Dermis microvascular lymphatic vessel endothelial cell (primary cell): Measurements from ENCODE around the gene CTRL. TPM values are rescaled to one million over a fixed set of nuclear protein-coding genes. Genes with fewer than 3 reads are reported as not detected.

Experiments used
- DNase-seq, 2 donors: peaks; one replicate each; pipeline versions ENCODE4 v3.0.0 to v3.0.0-alpha.2; 2010; ENCODE audit warnings: low read depth in 2 of 2
- total RNA-seq: library from RNA; depleted of rRNA; stranded (reverse); fragments of >200 nt; gene quantifications from 2 replicates; pipeline ENCODE4 v1.2.1, GENCODE V29; 2014

Gene CTRL
- total RNA-seq, 1 donor from 2014 or later: 0.26 TPM

DNA sequence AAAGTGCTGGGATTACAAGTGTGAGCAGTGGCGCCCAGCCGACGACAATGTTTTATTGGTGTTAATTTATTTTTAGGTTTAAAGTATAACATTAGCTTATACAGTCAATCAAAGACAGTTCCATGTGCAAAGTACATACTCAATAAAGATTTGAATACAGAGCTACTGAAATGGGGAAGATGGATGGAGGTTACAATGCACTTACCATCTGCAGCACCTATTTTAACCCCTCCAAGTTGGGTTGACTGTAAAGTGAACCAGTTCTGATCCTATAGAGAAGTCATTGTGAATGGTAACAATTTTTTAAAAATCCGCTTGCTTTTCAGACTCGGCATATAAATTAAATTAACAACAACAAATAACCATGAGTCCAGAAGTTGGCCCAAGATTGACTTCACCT, 39.3 kb downstream of the CTRL start:
- no peak for DNase-seq

- no peak for DNase-seq
These were observed 43.3 kb downstream of the CTRL start for GRCh38 chr16:67888331-67888730.

DNA sequence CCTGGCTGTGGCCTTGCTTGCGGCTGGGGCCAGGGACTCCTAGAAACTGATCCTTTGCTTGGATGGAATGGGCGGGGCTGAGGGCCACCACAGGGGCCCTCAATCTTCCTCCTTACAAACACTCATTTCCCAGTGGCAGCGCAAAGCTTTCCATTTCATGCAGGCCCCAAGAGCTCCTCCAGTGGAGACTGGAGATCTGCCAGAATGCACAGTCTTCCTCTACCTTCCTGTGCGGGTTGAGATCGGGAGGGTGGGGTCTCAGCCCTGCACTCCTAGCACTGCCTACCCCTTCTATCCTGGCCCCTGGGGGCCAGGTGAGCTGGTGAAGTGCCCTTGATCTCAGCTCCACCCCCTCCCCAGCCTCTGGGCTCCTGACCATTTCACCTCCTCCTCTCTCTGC, 45.3 kb downstream of the CTRL start:
- no peak for DNase-seq

- DNase-seq: no peak
These were observed 45.7 kb downstream of the CTRL start for GRCh38 chr16:67885976-67886375.

GRCh38 chr16:67885545-67885944, 46.1 kb downstream of the CTRL start:
- DNase-seq: no peak

GRCh38 chr16:67884684-67885083, 47.0 kb downstream of the CTRL start, which contains the start of gene NRN1L:
TSS of gene NRN1L (plus strand) at chr16:67884885. CDS start at chr16:67884904, 19 bp downstream.
- peak; percentile 68 to 83 for DNase-seq

DNA sequence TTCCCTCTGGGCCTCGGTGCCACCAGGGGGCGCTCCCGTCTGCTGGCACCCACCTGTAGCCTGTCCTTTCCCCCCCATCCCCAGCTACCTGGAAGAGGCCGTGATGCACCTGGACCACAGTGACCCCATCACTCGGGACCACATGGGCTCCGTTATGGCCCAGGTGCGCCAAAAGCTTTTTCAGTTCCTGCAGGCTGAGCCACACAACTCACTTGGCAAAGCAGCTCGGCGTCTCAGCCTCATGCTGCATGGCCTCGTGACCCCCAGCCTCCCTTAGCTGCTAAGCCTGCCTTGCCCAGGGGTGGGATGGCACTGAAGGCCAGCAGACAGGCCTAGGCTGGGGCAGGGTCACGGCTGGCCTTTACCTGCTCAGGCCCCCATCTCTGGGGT, 47.8 kb downstream of the CTRL start:
- DNase-seq: peak in 1 of 2 donors; percentile 68

GRCh38 chr16:67883146-67883871, 48.4 kb downstream of the CTRL start:
- no peak for DNase-seq

- DNase-seq: peak in 1 of 2 donors; percentile 33
These were observed 49.1 kb downstream of the CTRL start for GRCh38 chr16:67882374-67883145.

GRCh38 chr16:67881621-67882161, 50.0 kb downstream of the CTRL start:
- DNase-seq: no peak

GRCh38 chr16:67880584-67880983, 51.1 kb downstream of the CTRL start:
- no peak for DNase-seq

- DNase-seq: no peak
These were observed 51.7 kb downstream of the CTRL start for GRCh38 chr16:67879936-67880335.

Other genes starting within 250 kb of the CTRL start
- 49.2 and 78.0 TPM in 2 replicates for gene GFOD2, start 212.5 kb downstream of the CTRL start, total RNA-seq
- gene RANBP10, start 125.3 kb downstream of the CTRL start, total RNA-seq: 5.0 and 11.4 TPM in 2 replicates
- gene TSNAXIP1, start 125.0 kb downstream of the CTRL start, total RNA-seq: 0.26 and 0.51 TPM in 2 replicates
- 30.2 and 40.0 TPM in 2 replicates for gene THAP11, start 89.5 kb downstream of the CTRL start, total RNA-seq
- gene NUTF2, start 84.9 kb downstream of the CTRL start, total RNA-seq: 214 and 283 TPM in 2 replicates
- gene CENPT, start 84.2 kb downstream of the CTRL start, total RNA-seq: 14.5 and 20.0 TPM in 2 replicates
- 52.2 and 64.1 TPM in 2 replicates for gene EDC4, start 58.8 kb downstream of the CTRL start, total RNA-seq
- 0.13 TPM in 2 replicates for gene NRN1L, start 47.0 kb downstream of the CTRL start, total RNA-seq
- gene PSKH1, start 38.6 kb downstream of the CTRL start, total RNA-seq: 8.7 and 17.6 TPM in 2 replicates
- 76.5 and 89.4 TPM in 2 replicates for gene PSMB10, start 5.0 kb upstream of the CTRL start, total RNA-seq
- 1.8 and 5.7 TPM in 2 replicates for gene LCAT, start 12.3 kb upstream of the CTRL start, total RNA-seq
- 46.7 and 97.0 TPM in 2 replicates for gene SLC12A4, start 36.8 kb upstream of the CTRL start, total RNA-seq
- gene DPEP3, start 48.6 kb upstream of the CTRL start, total RNA-seq: 0.13 TPM in 1 of 2 replicates, not detected in the other
- gene DPEP2, start 67.6 kb upstream of the CTRL start, total RNA-seq: 4.1 and 25.5 TPM in 2 replicates
- gene DPEP2NB, start 84.0 kb upstream of the CTRL start, total RNA-seq: not detected in 2 replicates
- 14.5 and 27.6 TPM in 2 replicates for gene DDX28, start 91.4 kb upstream of the CTRL start, total RNA-seq
- 19.4 and 22.5 TPM in 2 replicates for gene DUS2, start 91.4 kb upstream of the CTRL start, total RNA-seq
- gene NFATC3, start 153.5 kb upstream of the CTRL start, total RNA-seq: 15.7 and 24.9 TPM in 2 replicates